T-helper 2 cell treated with Interferon-gamma antibody and Interleukin-4, amounts not matched to agents 5 μg/mL and 100 μg/mL, for 36 hours (primary cell): ENCODE measurements around the gene CD44.

Experiments
- DNase-seq: peaks from one replicate; pipeline ENCODE4 v3.0.0; 2021; ENCODE audit warnings: low spot score
- H3K27ac Mint-ChIP-seq: one replicate; pipeline ENCODE4 v1.8.0; 2021; ENCODE audit warnings: mild to moderate bottlenecking, mixed read lengths
- H3K27me3 Mint-ChIP-seq: one replicate; pipeline ENCODE4 v1.8.0; 2021; ENCODE audit warnings: low read depth, mixed read lengths
- H3K36me3 Mint-ChIP-seq: one replicate; pipeline ENCODE4 v1.8.0; 2021; ENCODE audit warnings: low read depth, mixed read lengths
- H3K4me1 Mint-ChIP-seq: one replicate; pipeline ENCODE4 v1.8.0; 2021; ENCODE audit warnings: low read depth, mixed read lengths
- H3K4me3 Mint-ChIP-seq: one replicate; pipeline ENCODE4 v1.8.0; 2022; ENCODE audit warnings: mild to moderate bottlenecking, moderate library complexity, mixed read lengths
- H3K9me3 Mint-ChIP-seq: one replicate; pipeline ENCODE4 v1.8.0; 2021; ENCODE audit warnings: mixed read lengths

CD44 gene

GRCh38 chr11:35138606-35138942, 397 bp upstream of the CD44 start:
- Mint-ChIP-seq H3K27ac (peak overlapping the region; percentile 94), H3K9me3 (no peaks in the 10 kb centered on the region), H3K27me3 (peaks cover 24% of the 10 kb centered on the region), H3K4me1 (peaks cover 51% of the 10 kb centered on the region), H3K4me3 (peak overlapping the region; percentile 91), H3K36me3 (peaks cover 31% of the 10 kb centered on the region)
- DNase-seq = no peak

- no peaks in the 10 kb centered on the region for H3K9me3 Mint-ChIP-seq
- DNase-seq = no peak
- peaks cover 60% of the 10 kb centered on the region for H3K4me1 Mint-ChIP-seq
These were observed 831 bp downstream of the CD44 start for GRCh38 chr11:35139722-35140282.

GRCh38 chr11:35141071-35141470, 2.1 kb downstream of the CD44 start:
- Mint-ChIP-seq H3K27me3 (peaks cover 12% of the 10 kb centered on the region), H3K36me3 (peaks cover 49% of the 10 kb centered on the region), H3K4me1 (peaks cover 72% of the 10 kb centered on the region), H3K4me3 (peak overlapping the region; percentile 91), H3K9me3 (no peaks in the 10 kb centered on the region), H3K27ac (peak overlapping the region; percentile 94)
- DNase-seq = no peak

More at GRCh38 chr11:35139722-35140282, 831 bp downstream of the CD44 start:
- peak overlapping the region; percentile 91 for H3K4me3 Mint-ChIP-seq
- H3K27me3 Mint-ChIP-seq = peaks cover 19% of the 10 kb centered on the region
- peaks cover 38% of the 10 kb centered on the region for H3K36me3 Mint-ChIP-seq
- peak overlapping the region; percentile 94 for H3K27ac Mint-ChIP-seq

- H3K27me3 Mint-ChIP-seq = peaks cover 10% of the 10 kb centered on the region
- peaks cover 54% of the 10 kb centered on the region for H3K36me3 Mint-ChIP-seq
- peak overlapping the region; percentile 91 for H3K4me3 Mint-ChIP-seq
- peaks cover 77% of the 10 kb centered on the region for H3K4me1 Mint-ChIP-seq
- DNase-seq = no peak
- no peaks in the 10 kb centered on the region for H3K9me3 Mint-ChIP-seq
- peak overlapping the region; percentile 75 for H3K27ac Mint-ChIP-seq
These were observed 2.6 kb downstream of the CD44 start for GRCh38 chr11:35141571-35141971.

- Mint-ChIP-seq H3K36me3 (peaks cover 64% of the 10 kb centered on the region), H3K4me3 (peak overlapping the region; percentile 91), H3K9me3 (no peaks in the 10 kb centered on the region), H3K27me3 (peaks cover 5% of the 10 kb centered on the region), H3K4me1 (peaks cover 80% of the 10 kb centered on the region), H3K27ac (no peak overlapping the region)
- DNase-seq = no peak
These were observed 3.6 kb downstream of the CD44 start for GRCh38 chr11:35142481-35143075.

GRCh38 chr11:35143297-35144135, 4.5 kb downstream of the CD44 start:
- Mint-ChIP-seq H3K4me1 (peaks cover 76% of the 10 kb centered on the region), H3K4me3 (peak overlapping the region; percentile 77), H3K9me3 (no peaks in the 10 kb centered on the region), H3K27me3 (no peaks in the 10 kb centered on the region), H3K36me3 (peaks cover 68% of the 10 kb centered on the region), H3K27ac (peak overlapping the region; percentile 91)
- no peak for DNase-seq

GRCh38 chr11:35144136-35144741, 5.3 kb downstream of the CD44 start:
- Mint-ChIP-seq H3K4me3 (peak overlapping the region; percentile 77), H3K27ac (peak overlapping the region; percentile 91), H3K27me3 (no peaks in the 10 kb centered on the region), H3K9me3 (no peaks in the 10 kb centered on the region), H3K36me3 (peaks cover 75% of the 10 kb centered on the region), H3K4me1 (peaks cover 81% of the 10 kb centered on the region)
- peak; percentile 77 for DNase-seq

GRCh38 chr11:35144806-35145205, 5.8 kb downstream of the CD44 start:
- DNase-seq = no peak
- H3K36me3 Mint-ChIP-seq = peaks cover 81% of the 10 kb centered on the region
- peak overlapping the region; percentile 91 for H3K27ac Mint-ChIP-seq

GRCh38 chr11:35145271-35145670, 6.3 kb downstream of the CD44 start:
- H3K36me3 Mint-ChIP-seq = peaks cover 79% of the 10 kb centered on the region
- DNase-seq = peak; percentile 52
- H3K9me3 Mint-ChIP-seq = peaks cover 4% of the 10 kb centered on the region

More at GRCh38 chr11:35144806-35145205, 5.8 kb downstream of the CD44 start:
- peaks cover 81% of the 10 kb centered on the region for H3K4me1 Mint-ChIP-seq
- H3K9me3 Mint-ChIP-seq = peaks cover 4% of the 10 kb centered on the region
- no peaks in the 10 kb centered on the region for H3K27me3 Mint-ChIP-seq
- H3K4me3 Mint-ChIP-seq = peak overlapping the region; percentile 77

GRCh38 chr11:35146074-35146521, 7.1 kb downstream of the CD44 start:
- Mint-ChIP-seq H3K27ac (peak overlapping the region; percentile 91), H3K36me3 (peaks cover 82% of the 10 kb centered on the region), H3K4me1 (peaks cover 77% of the 10 kb centered on the region), H3K9me3 (peaks cover 4% of the 10 kb centered on the region), H3K27me3 (no peaks in the 10 kb centered on the region), H3K4me3 (peak overlapping the region; percentile 77)
- DNase-seq = peak; percentile 88

More at GRCh38 chr11:35145271-35145670, 6.3 kb downstream of the CD44 start:
- no peaks in the 10 kb centered on the region for H3K27me3 Mint-ChIP-seq
- peak overlapping the region; percentile 77 for H3K4me3 Mint-ChIP-seq
- H3K27ac Mint-ChIP-seq = peak overlapping the region; percentile 91
- peaks cover 79% of the 10 kb centered on the region for H3K4me1 Mint-ChIP-seq

GRCh38 chr11:35146711-35147110, 7.7 kb downstream of the CD44 start:
- Mint-ChIP-seq H3K36me3 (peaks cover 83% of the 10 kb centered on the region), H3K9me3 (peaks cover 4% of the 10 kb centered on the region), H3K27me3 (no peaks in the 10 kb centered on the region), H3K27ac (peak overlapping the region; percentile 91), H3K4me1 (peaks cover 76% of the 10 kb centered on the region), H3K4me3 (peak overlapping the region; percentile 77)
- DNase-seq = no peak

- Mint-ChIP-seq H3K9me3 (peaks cover 4% of the 10 kb centered on the region), H3K4me3 (peak overlapping the region; percentile 77), H3K4me1 (peaks cover 72% of the 10 kb centered on the region), H3K27me3 (no peaks in the 10 kb centered on the region), H3K36me3 (peaks cover 83% of the 10 kb centered on the region), H3K27ac (no peak overlapping the region)
- DNase-seq = no peak
These were observed 8.3 kb downstream of the CD44 start for GRCh38 chr11:35147235-35147634.

- no peak for DNase-seq
- peaks cover 70% of the 10 kb centered on the region for H3K4me1 Mint-ChIP-seq
- H3K27ac Mint-ChIP-seq = peak overlapping the region; percentile 24
- peaks cover 4% of the 10 kb centered on the region for H3K9me3 Mint-ChIP-seq
- no peaks in the 10 kb centered on the region for H3K27me3 Mint-ChIP-seq
- H3K36me3 Mint-ChIP-seq = peaks cover 84% of the 10 kb centered on the region
- peak overlapping the region; percentile 7 for H3K4me3 Mint-ChIP-seq
These were observed 9.3 kb downstream of the CD44 start for GRCh38 chr11:35148163-35148837.
